ENCODE results near the gene OSTC. TPM values are rescaled to one million over a fixed set of nuclear protein-coding genes. Genes with fewer than 3 reads are reported as not detected.

The OSTC gene
- polyA plus RNA-seq, 1 of the 3 experiments (the other 2 are of a cell fraction) = 107 TPM

DNA sequence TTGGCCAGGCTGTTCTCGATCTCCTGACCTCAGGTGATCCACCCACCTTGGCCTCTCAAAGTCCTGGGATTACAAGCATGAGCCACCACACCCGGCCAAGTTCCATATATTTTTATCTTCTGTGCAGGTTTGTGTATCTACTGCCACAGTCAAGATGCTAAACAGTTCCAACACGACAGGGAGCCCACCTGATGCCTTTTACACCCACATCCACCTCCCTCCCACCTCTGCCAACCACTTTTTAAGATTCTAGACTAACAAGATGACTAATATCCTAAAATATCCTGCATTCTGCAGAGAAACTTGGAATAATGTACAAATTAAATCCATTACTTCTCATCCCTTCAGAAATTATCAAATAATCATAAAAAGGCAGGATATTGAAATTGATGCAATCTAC is 49.3 kb upstream of the OSTC start:
- no peak overlapping the region for H3K27ac ChIP-seq (ENCODE audit: low read depth in 2 of 2, low read length in 1 of 2)
- ChIA-PET CTCF (no interaction called here), POLR2A (no interaction called here)
- H3K79me2 ChIP-seq (ENCODE audit: insufficient read depth) = no peaks in the 10 kb centered on the region
- DNase-seq = no peak
- no peak overlapping the region for H3K4me2 ChIP-seq
- no peak overlapping the region for H3K9ac ChIP-seq
- H2AFZ ChIP-seq (ENCODE audit: low read depth) = no peak overlapping the region
- no peaks in the 10 kb centered on the region for H3F3A ChIP-seq (replicated peaks; ENCODE audit: insufficient read depth)
- H3K4me1 ChIP-seq (ENCODE audit: control insufficient read depth in 1 of 2, insufficient read depth in 2 of 2, low read depth in 1 of 2, low read length in 1 of 2) = no peaks in the 10 kb centered on the region
- H3K36me3 ChIP-seq (replicated peaks in 1 of 2; ENCODE audit: control insufficient read depth in 1 of 2, insufficient read depth in 2 of 2, low read length in 1 of 2) = no peaks in the 10 kb centered on the region
- no peaks in the 10 kb centered on the region for H3K9me2 ChIP-seq
- TF ChIP-seq IRF3 (IDR thresholded peaks at IDR 0.05; ENCODE audit: low read depth, low read length) = no peak
- no peak for TF ChIP-seq GABPA (IDR thresholded peaks at IDR 0.05; ENCODE audit: low read depth)
- TF ChIP-seq, protein P1, sequence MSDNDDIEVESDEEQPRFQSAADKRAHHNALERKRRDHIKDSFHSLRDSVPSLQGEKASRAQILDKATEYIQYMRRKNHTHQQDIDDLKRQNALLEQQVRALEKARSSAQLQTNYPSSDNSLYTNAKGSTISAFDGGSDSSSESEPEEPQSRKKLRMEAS (IDR thresholded peaks at IDR 0.05; ENCODE audit: low read depth) = no peak
- no peak for TF ChIP-seq RXRA (IDR thresholded peaks at IDR 0.05; ENCODE audit: borderline replicate concordance, low read depth)
- no peak for TF ChIP-seq RAD21 (IDR thresholded peaks at IDR 0.05; ENCODE audit: low read length)
- no peak for TF ChIP-seq USF2 (IDR thresholded peaks at IDR 0.05; ENCODE audit: borderline replicate concordance, low read depth, low read length)
- no peak for TF ChIP-seq SIN3A (IDR thresholded peaks at IDR 0.05; ENCODE audit: borderline replicate concordance, low read depth, low read length)
- TF ChIP-seq MEF2A (IDR thresholded peaks at IDR 0.05; ENCODE audit: borderline replicate concordance, low read depth) = no peak
- H3K27me3 ChIP-seq (ENCODE audit: insufficient read depth) = no peaks in the 10 kb centered on the region
- 52% methylated on average over 3 of the region's 3 CpGs for WGBS (ENCODE audit: low lambda C conversion rate)
- H4K20me1 ChIP-seq (ENCODE audit: insufficient read depth) = no peaks in the 10 kb centered on the region
- H3K4me3 ChIP-seq (ENCODE audit: low read depth in 2 of 2, low read length in 1 of 2) = no peak overlapping the region
- no peaks in the 10 kb centered on the region for H3K9me3 ChIP-seq

DNA sequence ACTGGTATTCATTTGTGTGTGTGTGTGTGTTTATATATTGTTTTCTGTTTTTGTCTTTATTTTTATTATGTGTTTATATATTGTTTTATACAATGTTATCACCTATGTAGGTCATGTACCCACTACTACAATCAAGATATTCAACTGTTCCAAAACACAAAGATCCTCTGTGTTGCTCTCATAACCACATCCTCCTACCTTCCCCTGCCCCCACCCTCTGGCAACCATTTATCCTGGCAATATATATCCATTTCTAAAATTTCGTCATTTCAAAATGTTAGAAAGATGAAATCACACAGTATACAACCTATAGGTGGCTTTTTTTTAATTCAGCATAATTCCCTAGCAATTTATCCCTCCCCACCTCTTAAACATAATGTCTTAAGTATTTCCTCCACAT is 48.9 kb upstream of the OSTC start:
- POLR2A ChIA-PET = no interaction called here
- no peaks in the 10 kb centered on the region for H3K36me3 ChIP-seq (replicated peaks in 1 of 2; ENCODE audit: control insufficient read depth in 1 of 2, insufficient read depth in 2 of 2, low read length in 1 of 2)
- no peaks in the 10 kb centered on the region for H3K79me2 ChIP-seq (ENCODE audit: insufficient read depth)
- H3K9me2 ChIP-seq = no peaks in the 10 kb centered on the region
- H3K4me3 ChIP-seq (ENCODE audit: low read depth in 2 of 2, low read length in 1 of 2) = no peak overlapping the region
- H3F3A ChIP-seq (replicated peaks; ENCODE audit: insufficient read depth) = no peaks in the 10 kb centered on the region
- CTCF ChIA-PET = interaction anchor here (1.0 kb wide), 1 partner anchor 542 kb away, joined by 3 read pairs; no protein-coding TSS in a partner anchor
- H3K4me2 ChIP-seq = no peak overlapping the region
- no peak for TF ChIP-seq POLR2AphosphoS5 (IDR thresholded peaks at IDR 0.05; ENCODE audit: low read depth, low read length)
- TF ChIP-seq EP300 (IDR thresholded peaks at IDR 0.05; ENCODE audit: borderline replicate concordance in 1 of 2, low read depth in 1 of 2, low read length in 1 of 2) = no peak
- TF ChIP-seq YY1 (IDR thresholded peaks at IDR 0.05; ENCODE audit: low read depth) = no peak
- TF ChIP-seq MEF2A (IDR thresholded peaks at IDR 0.05; ENCODE audit: borderline replicate concordance, low read depth) = no peak
- TF ChIP-seq RAD21 (IDR thresholded peaks at IDR 0.05; ENCODE audit: low read length) = no peak
- no peak for TF ChIP-seq TEAD4 (IDR thresholded peaks at IDR 0.05; ENCODE audit: borderline replicate concordance, insufficient read depth)
- TF ChIP-seq FOSL2 (IDR thresholded peaks at IDR 0.05; ENCODE audit: borderline replicate concordance, low read depth) = no peak
- TF ChIP-seq, protein P2, sequence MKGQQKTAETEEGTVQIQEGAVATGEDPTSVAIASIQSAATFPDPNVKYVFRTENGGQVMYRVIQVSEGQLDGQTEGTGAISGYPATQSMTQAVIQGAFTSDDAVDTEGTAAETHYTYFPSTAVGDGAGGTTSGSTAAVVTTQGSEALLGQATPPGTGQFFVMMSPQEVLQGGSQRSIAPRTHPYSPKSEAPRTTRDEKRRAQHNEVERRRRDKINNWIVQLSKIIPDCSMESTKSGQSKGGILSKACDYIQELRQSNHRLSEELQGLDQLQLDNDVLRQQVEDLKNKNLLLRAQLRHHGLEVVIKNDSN (IDR thresholded peaks at IDR 0.05; ENCODE audit: borderline replicate concordance, low read depth) = no peak
- TF ChIP-seq FOXJ3 (CRISPR knock-in tag; IDR thresholded peaks at IDR 0.05) = no peak
- no peak for TF ChIP-seq EZH2phosphoT487 (IDR thresholded peaks at IDR 0.05; ENCODE audit: borderline replicate concordance, low read depth)
- no peak for TF ChIP-seq RCOR1 (IDR thresholded peaks at IDR 0.05; ENCODE audit: low read length)
- no peak for TF ChIP-seq IRF3 (IDR thresholded peaks at IDR 0.05; ENCODE audit: low read depth, low read length)
- no peak for DNase-seq
- no peaks in the 10 kb centered on the region for H3K27me3 ChIP-seq (ENCODE audit: insufficient read depth)
- H3K4me1 ChIP-seq (ENCODE audit: control insufficient read depth in 1 of 2, insufficient read depth in 2 of 2, low read depth in 1 of 2, low read length in 1 of 2) = no peaks in the 10 kb centered on the region
- H2AFZ ChIP-seq (ENCODE audit: low read depth) = no peak overlapping the region
- H4K20me1 ChIP-seq (ENCODE audit: insufficient read depth) = no peaks in the 10 kb centered on the region
- WGBS (ENCODE audit: low lambda C conversion rate) = 29% methylated on average over 1 of the region's 1 CpG
- no peaks in the 10 kb centered on the region for H3K9me3 ChIP-seq
- H3K9ac ChIP-seq = no peak overlapping the region
- H3K27ac ChIP-seq (ENCODE audit: low read depth in 2 of 2, low read length in 1 of 2) = no peak overlapping the region

Measured in SK-N-SH (cell line).